Endothelial cell of umbilical vein (primary cell): ENCODE results near the gene ANGPTL2. TPM values are rescaled to one million over a fixed set of nuclear protein-coding genes. Genes with fewer than 3 reads are reported as not detected.
A peak's percentile ranks its signal among the peaks of the same experiment; 100 is the strongest.

Source experiments
- BruUV-seq: library from RNA; stranded (reverse); fragments of 400-500 nt; replicated peaks from 2 replicates; lab custom pipeline; 2021; lab: Mats Ljungman, UMichigan
- CTCF ChIA-PET: fragments of 300-600, 350-600 bp; sonication (Branson Sonifier 250); formaldehyde crosslinking; loops from one replicate; lab custom pipeline; 2021; ENCODE audit warnings: antibody characterized with exemption, inconsistent platforms; lab: Charles Lee
- POLR2A ChIA-PET: fragments of 300-600, 350-600 bp; sonication (Branson Sonifier 250); formaldehyde crosslinking; loops from one replicate; lab custom pipeline; 2021; ENCODE audit warnings: antibody characterized with exemption, inconsistent platforms; lab: Charles Lee
- DNase-seq: peaks from one replicate; pipeline ENCODE4 v3.0.0-alpha.2; 2011; ENCODE audit warnings: low read depth, low spot score
- FAIRE-seq: peaks from 2 replicates; lab custom pipeline; 2011; peaks lifted over from hg19 to GRCh38; lab: Jason Lieb, UNC
- H2AFZ ChIP-seq: 2 replicates; pipeline ENCODE4 v1.6.0; 2012; ENCODE audit warnings: low read depth, low read length, control low read depth, inconsistent platforms
- H3K27ac ChIP-seq: 2 replicates; pipeline ENCODE4 v1.5.1; 2011; ENCODE audit warnings: low read depth, mild to moderate bottlenecking, control low read depth, low read length, moderate library complexity; ENCODE audit not compliant: insufficient read depth
- H3K27me3 ChIP-seq, 2 experiments: 2 replicates each; pipeline versions ENCODE4 v1.6.0 to v1.6.1; 2011; ENCODE audit warnings: low read length in 2 of 2, mixed read lengths in 1 of 2; ENCODE audit not compliant: control insufficient read depth in 2 of 2, insufficient read depth in 2 of 2
- H3K36me3 ChIP-seq, 2 experiments: 2 replicates in 1 of 2; 3 replicates in 1 of 2; pipeline ENCODE4 v1.5.1; 2011; ENCODE audit warnings: low read length in 2 of 2, mild to moderate bottlenecking in 1 of 2, moderate library complexity in 1 of 2; ENCODE audit not compliant: control insufficient read depth in 2 of 2, insufficient read depth in 2 of 2; ENCODE audit errors: extremely low read depth in 1 of 2
- H3K4me1 ChIP-seq: 3 replicates; pipeline ENCODE4 v1.5.1; 2011; ENCODE audit warnings: mild to moderate bottlenecking, low read length; ENCODE audit not compliant: control insufficient read depth, insufficient read depth; ENCODE audit errors: extremely low read depth
- H3K4me2 ChIP-seq: 2 replicates; pipeline ENCODE4 v1.6.1; 2011; ENCODE audit warnings: low read length, control low read depth, mixed read lengths; ENCODE audit not compliant: insufficient read depth
- H3K4me3 ChIP-seq, 3 experiments: fragments of 200-600 bp in 1 of 3; sonication (generic), shearing (Covaris generic) in 1 of 3; replicated peaks in 1 of 3; 2 replicates each; pipeline ENCODE4 v1.5.1; 2011 to 2016; ENCODE audit warnings: control low read depth in 3 of 3, low read length in 3 of 3, mild to moderate bottlenecking in 2 of 3, inconsistent platforms in 1 of 3, low read depth in 1 of 3, moderate library complexity in 1 of 3; ENCODE audit not compliant: insufficient read depth in 1 of 3
- H3K79me2 ChIP-seq: 2 replicates; pipeline ENCODE4 v1.6.0; 2012; ENCODE audit warnings: low read length, inconsistent platforms; ENCODE audit not compliant: control insufficient read depth, insufficient read depth
- H3K9ac ChIP-seq: replicated peaks from 2 replicates; pipeline ENCODE3; 2011; ENCODE audit warnings: low read length, control low read depth; ENCODE audit not compliant: insufficient read depth; ENCODE audit errors: extremely low read depth
- H3K9me1 ChIP-seq: replicated peaks from 3 replicates; pipeline ENCODE4 v1.6.0; 2011; ENCODE audit warnings: mild to moderate bottlenecking, low read length; ENCODE audit not compliant: control insufficient read depth, insufficient read depth; ENCODE audit errors: extremely low read depth
- H3K9me3 ChIP-seq: replicated peaks from 2 replicates; pipeline ENCODE4 v1.5.1; 2012; ENCODE audit warnings: low read length, inconsistent platforms; ENCODE audit not compliant: control insufficient read depth, insufficient read depth
- H4K20me1 ChIP-seq: replicated peaks from 2 replicates; pipeline ENCODE3; 2011; ENCODE audit warnings: mild to moderate bottlenecking, low read length; ENCODE audit not compliant: control insufficient read depth, insufficient read depth; ENCODE audit errors: extremely low read depth
- CTCF ChIP-seq, 2 donors: IDR thresholded peaks; 1 replicate in 1 of 2; 2 replicates in 1 of 2; pipeline ENCODE4 v1.5.1; 2011; ENCODE audit warnings: low read length in 2 of 2, mild to moderate bottlenecking in 2 of 2, moderate library complexity in 2 of 2, control low read depth in 1 of 2, inconsistent platforms in 1 of 2, low read depth in 1 of 2; ENCODE audit not compliant: insufficient read depth in 1 of 2; ENCODE audit errors: extremely low read depth in 1 of 2
- EZH2 ChIP-seq: IDR thresholded peaks from 2 replicates; pipeline ENCODE4 v1.6.1; 2012; ENCODE audit warnings: borderline replicate concordance, low read depth, mild to moderate bottlenecking, moderate library complexity, low read length, inconsistent platforms; ENCODE audit not compliant: severe bottlenecking
- FOS ChIP-seq: IDR thresholded peaks from 2 replicates; pipeline ENCODE4 v1.6.1; 2011; ENCODE audit warnings: mild to moderate bottlenecking, low read length, moderate library complexity, borderline replicate concordance; ENCODE audit not compliant: insufficient read depth
- GATA2 ChIP-seq: IDR thresholded peaks from 2 replicates; pipeline ENCODE4 v1.7.0; 2011; ENCODE audit warnings: low read depth, mild to moderate bottlenecking, moderate library complexity, mixed read lengths, low read length; ENCODE audit not compliant: insufficient read length, insufficient read depth
- JUN ChIP-seq: IDR thresholded peaks from 2 replicates; pipeline ENCODE4 v1.6.1; 2011; ENCODE audit warnings: borderline replicate concordance, low read depth; ENCODE audit not compliant: insufficient read length, insufficient read depth
- MAX ChIP-seq: IDR thresholded peaks from 2 replicates; pipeline ENCODE4 v1.6.1; 2011; ENCODE audit not compliant: insufficient read depth, insufficient read length
- POLR2A ChIP-seq: IDR thresholded peaks from 2 replicates; pipeline ENCODE4 v1.6.1; 2012; ENCODE audit warnings: low read depth, mild to moderate bottlenecking, control low read depth, low read length
- dilution Hi-C: fragments of 300-500 bp; cut with MboI; formaldehyde crosslinking; loops from one replicate; pipeline ENCODE4 v1.15.0; 2019; ENCODE audit warnings: low sequenced_read_pairs; ENCODE audit not compliant: extremely low pct_ligation_motif_present
- intact Hi-C: fragments of 100-400 bp; cut with micrococcal nuclease; formaldehyde crosslinking; loops from one replicate; pipeline ENCODE4 v1.10.0; 2022
- polyA plus RNA-seq, 4 experiments: library from polyadenylated mRNA; depleted of rRNA in 3 of 4; stranded (reverse) in 3 of 4; unstranded in 1 of 4; fragments of >200 nt; gene quantifications; 2 replicates each; pipeline versions ENCODE4 v1.2.1 to v1.2.3, GENCODE V29; 2011 to 2012; ENCODE audit warnings: missing spikeins in 1 of 4
- total RNA-seq: library from RNA; stranded (reverse); gene quantifications from 2 replicates; pipeline ENCODE4 v1.2.3, GENCODE V29; 2021

ANGPTL2 gene
- total and polyA plus RNA-seq, 2 donors (not counting 3 experiments of a cell fraction or from before 2014, with no cell fraction given) = 15.1 to 24.5 TPM

GRCh38 chr9:127065592-127065991 is 56.8 kb downstream of the ANGPTL2 start:
- Histone ChIP-seq H4K20me1 (no peaks in the 10 kb centered on the region), H3K4me1 (peaks cover 13% of the 10 kb centered on the region), H3K9me3 (no peaks in the 10 kb centered on the region), H2AFZ (peak overlapping the region; percentile 7), H3K4me3 (no peak overlapping the region), H3K79me2 (no peaks in the 10 kb centered on the region), H3K9ac (no peak overlapping the region), H3K27me3 (no peaks in the 10 kb centered on the region), H3K27ac (peak overlapping the region; percentile 75), H3K9me1 (no peaks in the 10 kb centered on the region), H3K4me2 (peak overlapping the region; percentile 59), H3K36me3 (no peaks in the 10 kb centered on the region)
- ChIA-PET CTCF (interaction anchor here (1.7 to 2.8 kb wide), 2 partner anchors 11 to 17 kb away, joined by 5 to 10 read pairs; no protein-coding TSS in a partner anchor), POLR2A (no interaction called here)
- BruUV-seq = no TSS peak
- no peak for TF ChIP-seq CTCF (IDR thresholded peaks at IDR 0.05; ENCODE audit: extremely low read depth in 1 of 2, insufficient read depth in 1 of 2, low read depth in 1 of 2, low read length in 2 of 2)
- no peak for TF ChIP-seq POLR2A
- TF ChIP-seq GATA2 = peak; percentile 36
- peak; percentile 20 for TF ChIP-seq FOS
- no peak for TF ChIP-seq EZH2
- TF ChIP-seq MAX = no peak
- TF ChIP-seq JUN = no peak
- peak; percentile 94 for DNase-seq
- dilution Hi-C loops (no loop called here), intact Hi-C loops (no loop called here)
- FAIRE-seq = peak; percentile 92
